GM19043 (cell line): Measurements from ENCODE around the gene PLIN3.
"Not testable (repeated sequence)": the region's sequence is repeated elsewhere in the genome, so short reads cannot be mapped to it uniquely, and the experiment has no call there.

Experiments used
- ATAC-seq: cut with Tn5 transposase; IDR thresholded peaks from one replicate; pipeline ENCODE4 v1.9.1; 2021; ENCODE audit warnings: low read depth; ENCODE audit not compliant: unreplicated experiment

PLIN3 gene

GRCh38 chr19:4849019-4849418, 18.4 kb downstream of the PLIN3 start:
- no peak for ATAC-seq

- ATAC-seq: no peak
These were observed 20.1 kb downstream of the PLIN3 start for GRCh38 chr19:4847190-4847973.

GRCh38 chr19:4845975-4846374, 21.5 kb downstream of the PLIN3 start:
- ATAC-seq: not testable (repeated sequence)

- no peak for ATAC-seq
These were observed 22.9 kb downstream of the PLIN3 start for GRCh38 chr19:4844348-4845179.

- ATAC-seq: no peak
These were observed 23.9 kb downstream of the PLIN3 start for GRCh38 chr19:4843647-4843965.

- no peak for ATAC-seq
These were observed 28.3 kb downstream of the PLIN3 start for GRCh38 chr19:4839192-4839591.

GRCh38 chr19:4832776-4833175, 34.7 kb downstream of the PLIN3 start:
- no peak for ATAC-seq

GRCh38 chr19:4831979-4832340, 35.5 kb downstream of the PLIN3 start:
- ATAC-seq: not testable (repeated sequence)

- no peak for ATAC-seq
These were observed 36.0 kb downstream of the PLIN3 start, which contains the start of gene TICAM1 for GRCh38 chr19:4831304-4831978. TICAM1 (minus strand) TSS chr19:4831712; CDS start chr19:4818377, 13,335 bp downstream.

- no peak for ATAC-seq
These were observed 36.6 kb downstream of the PLIN3 start for GRCh38 chr19:4830768-4831265.

- ATAC-seq: no peak
These were observed 37.1 kb downstream of the PLIN3 start for GRCh38 chr19:4830332-4830731.

GRCh38 chr19:4829001-4829712, 38.3 kb downstream of the PLIN3 start:
- ATAC-seq: no peak

GRCh38 chr19:4823577-4823976, 43.9 kb downstream of the PLIN3 start:
- ATAC-seq: no peak

- ATAC-seq: not testable (repeated sequence)
These were observed 45.1 kb downstream of the PLIN3 start for GRCh38 chr19:4822354-4822753.

GRCh38 chr19:4821265-4821664, 46.2 kb downstream of the PLIN3 start:
- ATAC-seq: no peak

- ATAC-seq: no peak
These were observed 49.8 kb downstream of the PLIN3 start for GRCh38 chr19:4817467-4818277.

GRCh38 chr19:4816950-4817278, 50.6 kb downstream of the PLIN3 start:
- no peak for ATAC-seq

- ATAC-seq: no peak
These were observed 51.1 kb downstream of the PLIN3 start for GRCh38 chr19:4816202-4816949.
